PC-3 (cell line): Measurements from ENCODE around the gene RNF151. TPM values are rescaled to one million over a fixed set of nuclear protein-coding genes. Genes with fewer than 3 reads are reported as not detected.

ENCODE experiments used
- ATAC-seq: fragments of 200-7000 bp; cut with Tn5 transposase; 2 replicates; pipeline ENCODE4 v1.9.1; 2020; ENCODE audit warnings: mild to moderate bottlenecking, moderate library complexity
- BruUV-seq: library from RNA; stranded (reverse); fragments of 400-500 nt; replicated peaks from 2 replicates; lab custom pipeline; 2021; lab: Mats Ljungman, UMichigan
- CTCF ChIA-PET: fragments of 300-600 bp; sonication (Branson Sonifier 250); formaldehyde crosslinking; loops from one replicate; lab custom pipeline; 2022; ENCODE audit warnings: antibody characterized with exemption; lab: Charles Lee
- POLR2A ChIA-PET: fragments of 300-600 bp; sonication (Branson Sonifier 250); formaldehyde crosslinking; loops from one replicate; lab custom pipeline; 2022; ENCODE audit warnings: antibody characterized with exemption; ENCODE audit not compliant: unreplicated experiment; lab: Charles Lee
- DNase-seq: peaks from one replicate; pipeline ENCODE4 v3.0.0-alpha.2; 2015
- H2AFZ ChIP-seq: fragments of 300-600 bp; sonication (generic); 2 replicates; pipeline ENCODE4 v1.6.0; 2016; ENCODE audit warnings: antibody characterized with exemption, low read length
- H3F3A ChIP-seq: fragments of 300-600 bp; sonication (generic); one replicate; pipeline ENCODE4 v1.6.0; 2017; ENCODE audit warnings: antibody characterized with exemption, low read length, control low read depth, mild to moderate bottlenecking; ENCODE audit not compliant: unreplicated experiment
- H3K27ac ChIP-seq: fragments of 300-600 bp; sonication (generic); 2 replicates; pipeline ENCODE4 v1.5.1; 2016; ENCODE audit warnings: mild to moderate bottlenecking, low read length
- H3K27me3 ChIP-seq: fragments of 300-600 bp; sonication (generic); 2 replicates; pipeline ENCODE4 v1.6.1; 2016; ENCODE audit warnings: low read length, mixed read lengths
- H3K36me3 ChIP-seq: fragments of 300-600 bp; sonication (generic); 2 replicates; pipeline ENCODE4 v1.6.1; 2016; ENCODE audit warnings: low read depth, mixed run types, low read length, mixed read lengths
- H3K4me1 ChIP-seq: fragments of 300-600 bp; sonication (generic); 2 replicates; pipeline ENCODE4 v1.5.1; 2016; ENCODE audit warnings: low read length; ENCODE audit not compliant: insufficient read depth
- H3K4me2 ChIP-seq: fragments of 300-600 bp; sonication (generic); 2 replicates; pipeline ENCODE4 v1.6.0; 2016; ENCODE audit warnings: low read length
- H3K4me3 ChIP-seq: fragments of 300-600 bp; sonication (generic); 2 replicates; pipeline ENCODE4 v1.5.1; 2016; ENCODE audit warnings: mild to moderate bottlenecking, low read length, mixed read lengths
- H3K79me2 ChIP-seq: fragments of 300-600 bp; sonication (generic); 2 replicates; pipeline ENCODE4 v1.6.1; 2017; ENCODE audit warnings: low read length, mixed read lengths
- H3K9ac ChIP-seq: fragments of 300-600 bp; sonication (generic); 2 replicates; pipeline ENCODE4 v1.6.0; 2016; ENCODE audit warnings: mild to moderate bottlenecking, low read length
- H3K9me2 ChIP-seq: fragments of 300-600 bp; sonication (generic); replicated peaks from 2 replicates; pipeline ENCODE4 v1.6.1; 2016; ENCODE audit warnings: mixed run types, low read length, mixed read lengths
- H3K9me3 ChIP-seq: fragments of 300-600 bp; sonication (generic); 2 replicates; pipeline ENCODE4 v1.6.1; 2016; ENCODE audit warnings: low read length, mixed read lengths
- H4K20me1 ChIP-seq: fragments of 300-600 bp; sonication (generic); 2 replicates; pipeline ENCODE4 v1.6.1; 2016; ENCODE audit warnings: low read length, mixed read lengths
- EZH2 ChIP-seq: fragments of 300-600 bp; sonication (generic); IDR thresholded peaks from one replicate; pipeline ENCODE4 v1.6.1; 2017; ENCODE audit warnings: antibody characterized with exemption, mild to moderate bottlenecking, low read length; ENCODE audit not compliant: unreplicated experiment
- EZH2phosphoT487 ChIP-seq: fragments of 300-600 bp; sonication (generic); IDR thresholded peaks from 2 replicates; pipeline ENCODE4 v1.6.1; 2018; ENCODE audit warnings: mild to moderate bottlenecking, antibody characterized with exemption, low read length, borderline replicate concordance
- intact Hi-C: fragments of 100-400 bp; cut with micrococcal nuclease; formaldehyde crosslinking; loops from 2 replicates; pipeline ENCODE4 v1.9.0; 2023
- total RNA-seq: library from RNA; depleted of rRNA; stranded (reverse); fragments of >200 nt; gene quantifications from 2 replicates; pipeline ENCODE4 v1.2.3, GENCODE V29; 2014
- TF ChIP-seq, protein P1 (sequence below): fragments of 300-600 bp; sonication (generic); conservative IDR thresholded peaks from 2 replicates; pipeline ENCODE4 v1.5.1; 2017; ENCODE audit warnings: antibody characterized with exemption, low read depth, mild to moderate bottlenecking, low read length

Gene RNF151
- total RNA-seq, 1 experiment from 2014 or later = not detected

DNA sequence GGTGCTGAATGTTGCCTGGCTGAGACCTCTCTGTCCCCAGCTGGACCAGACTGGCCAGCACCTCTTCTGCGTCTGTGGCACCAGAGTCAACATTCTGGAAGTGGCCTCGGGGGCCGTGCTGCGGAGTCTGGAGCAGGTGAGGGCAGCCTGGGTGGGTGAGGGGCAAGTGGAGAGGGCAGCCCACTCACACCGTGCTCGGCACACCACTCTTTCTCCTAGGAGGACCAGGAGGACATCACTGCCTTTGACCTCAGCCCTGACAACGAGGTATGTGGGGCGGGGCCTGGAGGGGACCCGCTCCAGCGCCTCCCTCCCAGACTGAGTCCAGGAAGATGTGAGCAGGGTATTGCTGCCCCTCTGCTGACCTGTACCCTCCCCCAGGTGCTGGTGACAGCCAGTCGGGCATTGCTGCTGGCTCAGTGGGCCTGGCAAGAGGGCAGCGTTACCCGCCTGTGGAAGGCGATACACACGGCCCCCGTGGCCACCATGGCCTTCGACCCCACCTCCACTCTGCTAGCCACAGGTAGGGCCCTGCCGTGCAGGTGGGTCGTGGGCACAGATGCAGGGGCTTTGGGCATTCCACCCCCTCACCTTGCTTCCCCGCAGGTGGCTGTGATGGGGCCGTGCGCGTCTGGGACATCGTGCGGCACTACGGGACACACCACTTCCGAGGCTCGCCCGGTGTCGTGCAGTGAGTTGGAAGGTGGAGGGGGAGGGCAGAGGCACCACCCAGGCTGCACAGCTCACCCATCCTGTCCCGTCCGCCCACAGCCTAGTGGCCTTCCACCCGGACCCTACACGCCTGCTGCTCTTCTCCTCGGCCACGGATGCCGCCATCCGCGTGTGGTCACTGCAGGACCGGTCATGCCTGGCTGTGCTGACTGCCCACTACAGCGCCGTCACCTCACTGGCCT is 7.8 kb downstream of the RNF151 start:
- Histone ChIP-seq H3K4me2 (no peak overlapping the region), H2AFZ (no peak overlapping the region), H3K9ac (no peak overlapping the region), H4K20me1 (no peaks in the 10 kb centered on the region), H3K27me3 (no peaks in the 10 kb centered on the region), H3F3A (no peaks in the 10 kb centered on the region), H3K27ac (no peak overlapping the region), H3K4me3 (no peak overlapping the region), H3K79me2 (peaks cover 21% of the 10 kb centered on the region), H3K9me3 (no peaks in the 10 kb centered on the region), H3K9me2 (no peaks in the 10 kb centered on the region), H3K36me3 (no peaks in the 10 kb centered on the region), H3K4me1 (peaks cover 5% of the 10 kb centered on the region)
- ATAC-seq (no peak), DNase-seq (no peak)
- ChIA-PET POLR2A (no interaction called here), CTCF (no interaction called here)
- TF ChIP-seq, protein P1, sequence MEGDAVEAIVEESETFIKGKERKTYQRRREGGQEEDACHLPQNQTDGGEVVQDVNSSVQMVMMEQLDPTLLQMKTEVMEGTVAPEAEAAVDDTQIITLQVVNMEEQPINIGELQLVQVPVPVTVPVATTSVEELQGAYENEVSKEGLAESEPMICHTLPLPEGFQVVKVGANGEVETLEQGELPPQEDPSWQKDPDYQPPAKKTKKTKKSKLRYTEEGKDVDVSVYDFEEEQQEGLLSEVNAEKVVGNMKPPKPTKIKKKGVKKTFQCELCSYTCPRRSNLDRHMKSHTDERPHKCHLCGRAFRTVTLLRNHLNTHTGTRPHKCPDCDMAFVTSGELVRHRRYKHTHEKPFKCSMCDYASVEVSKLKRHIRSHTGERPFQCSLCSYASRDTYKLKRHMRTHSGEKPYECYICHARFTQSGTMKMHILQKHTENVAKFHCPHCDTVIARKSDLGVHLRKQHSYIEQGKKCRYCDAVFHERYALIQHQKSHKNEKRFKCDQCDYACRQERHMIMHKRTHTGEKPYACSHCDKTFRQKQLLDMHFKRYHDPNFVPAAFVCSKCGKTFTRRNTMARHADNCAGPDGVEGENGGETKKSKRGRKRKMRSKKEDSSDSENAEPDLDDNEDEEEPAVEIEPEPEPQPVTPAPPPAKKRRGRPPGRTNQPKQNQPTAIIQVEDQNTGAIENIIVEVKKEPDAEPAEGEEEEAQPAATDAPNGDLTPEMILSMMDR = no peak
- TF ChIP-seq EZH2phosphoT487 = no peak
- no peak for TF ChIP-seq EZH2
- no TSS peak for BruUV-seq
- intact Hi-C loops = no loop called here

DNA sequence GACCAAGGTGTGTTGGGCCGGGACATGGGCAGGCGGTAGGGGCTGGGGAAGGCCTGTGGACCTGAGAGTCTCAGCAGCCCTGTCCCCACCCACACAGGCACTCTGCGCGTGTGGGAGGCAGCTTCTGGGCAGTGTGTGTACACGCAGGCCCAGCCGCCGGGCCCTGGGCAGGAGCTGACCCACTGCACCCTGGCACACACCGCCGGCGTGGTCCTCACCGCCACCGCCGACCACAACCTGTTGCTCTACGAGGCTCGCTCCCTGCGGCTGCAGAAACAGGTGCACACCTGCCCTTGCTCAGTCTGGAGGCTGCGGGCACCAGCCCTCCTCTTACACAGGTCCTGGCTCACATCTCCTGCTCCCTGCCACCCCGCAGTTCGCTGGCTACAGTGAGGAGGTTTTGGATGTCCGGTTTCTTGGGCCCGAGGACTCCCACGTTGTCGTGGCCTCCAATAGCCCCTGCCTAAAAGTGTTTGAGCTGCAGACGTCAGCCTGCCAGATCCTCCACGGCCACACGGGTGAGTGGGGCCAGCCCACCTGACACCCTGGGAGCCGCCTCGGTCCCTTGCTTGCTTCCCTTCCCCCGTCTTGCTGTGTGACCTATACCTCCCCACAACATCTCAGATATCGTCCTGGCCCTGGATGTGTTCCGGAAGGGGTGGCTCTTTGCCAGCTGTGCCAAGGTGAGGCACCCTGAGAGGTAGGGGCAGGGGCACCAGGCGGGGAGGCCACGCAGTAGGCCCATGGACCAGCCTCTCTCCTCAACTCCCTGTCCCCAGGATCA is 9.0 kb downstream of the RNF151 start:
- H3K9ac ChIP-seq = no peak overlapping the region
- TF ChIP-seq, protein P1 = no peak
- TF ChIP-seq EZH2phosphoT487 (no peak), EZH2 (no peak)
- H3K9me3 ChIP-seq = no peaks in the 10 kb centered on the region
- no TSS peak for BruUV-seq
- no peak overlapping the region for H3K4me2 ChIP-seq
- ATAC-seq (no peak), DNase-seq (no peak)
- no peaks in the 10 kb centered on the region for H4K20me1 ChIP-seq
- no peaks in the 10 kb centered on the region for H3K36me3 ChIP-seq
- no peak overlapping the region for H3K27ac ChIP-seq
- H2AFZ ChIP-seq = no peak overlapping the region
- intact Hi-C loops = no loop called here
- H3K9me2 ChIP-seq = no peaks in the 10 kb centered on the region
- no peaks in the 10 kb centered on the region for H3K27me3 ChIP-seq
- POLR2A ChIA-PET = no interaction called here
- CTCF ChIA-PET = no interaction called here
- H3K79me2 ChIP-seq = peaks cover 21% of the 10 kb centered on the region
- no peak overlapping the region for H3K4me3 ChIP-seq
- H3F3A ChIP-seq = no peaks in the 10 kb centered on the region
- peaks cover 18% of the 10 kb centered on the region for H3K4me1 ChIP-seq

DNA sequence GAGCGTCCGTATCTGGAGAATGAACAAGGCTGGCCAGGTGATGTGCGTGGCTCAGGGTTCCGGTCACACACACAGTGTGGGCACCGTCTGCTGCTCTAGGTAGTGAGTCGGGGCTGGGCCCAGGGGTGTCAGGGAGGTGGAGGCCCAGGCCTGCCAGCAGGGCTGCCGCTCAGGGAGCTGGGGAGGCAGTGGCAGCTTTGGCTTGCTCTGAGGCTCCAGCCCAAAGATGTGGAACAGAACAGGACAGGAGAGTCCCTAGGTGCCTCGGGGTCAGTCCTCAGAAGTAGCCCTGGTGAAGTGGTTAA is 9.5 kb downstream of the RNF151 start:
- CTCF ChIA-PET = no interaction called here
- no peaks in the 10 kb centered on the region for H4K20me1 ChIP-seq
- no peak for TF ChIP-seq EZH2phosphoT487
- TF ChIP-seq, protein P1 = no peak
- TF ChIP-seq EZH2 = no peak
- ATAC-seq (no peak), DNase-seq (no peak)
- H2AFZ ChIP-seq = no peak overlapping the region
- no peaks in the 10 kb centered on the region for H3K9me2 ChIP-seq
- no peaks in the 10 kb centered on the region for H3F3A ChIP-seq
- H3K4me1 ChIP-seq = peaks cover 20% of the 10 kb centered on the region
- no peak overlapping the region for H3K4me3 ChIP-seq
- no peaks in the 10 kb centered on the region for H3K9me3 ChIP-seq
- no peak overlapping the region for H3K9ac ChIP-seq
- no peaks in the 10 kb centered on the region for H3K27me3 ChIP-seq
- no TSS peak for BruUV-seq
- peaks cover 21% of the 10 kb centered on the region for H3K79me2 ChIP-seq
- POLR2A ChIA-PET = no interaction called here
- H3K36me3 ChIP-seq = no peaks in the 10 kb centered on the region
- intact Hi-C loops = no loop called here
- no peak overlapping the region for H3K4me2 ChIP-seq
- H3K27ac ChIP-seq = no peak overlapping the region
